HL-60 (cell line): ENCODE results near the gene CLPTM1L.

ENCODE experiments used
- DNase-seq, 2 experiments: peaks; one replicate each; pipeline ENCODE4 v3.0.0-alpha.2; 2010 to 2020; ENCODE audit warnings: low read depth in 1 of 2, low spot score in 1 of 2
- H3K27ac ChIP-seq: fragments of 250-450 bp; sonication (Bioruptor Pico); replicated peaks from 2 replicates; pipeline ENCODE4 v1.5.1; 2020; ENCODE audit warnings: mild to moderate bottlenecking, moderate library complexity
- H3K27me3 ChIP-seq: fragments of 250-450 bp; sonication (Bioruptor Pico); 2 replicates; pipeline ENCODE4 v1.5.1; 2021; ENCODE audit warnings: mild to moderate bottlenecking, moderate library complexity; ENCODE audit not compliant: insufficient read depth, poor library complexity, severe bottlenecking
- H3K4me3 ChIP-seq: replicated peaks from 2 replicates; pipeline ENCODE4 v1.5.1; 2011; ENCODE audit warnings: mild to moderate bottlenecking, control low read depth, low read length; ENCODE audit not compliant: insufficient read depth
- CTCF ChIP-seq: IDR thresholded peaks from one replicate; pipeline ENCODE4 v1.5.1; 2011; ENCODE audit warnings: low read length, control low read depth, inconsistent platforms; ENCODE audit not compliant: insufficient read depth
- GABPA ChIP-seq: IDR thresholded peaks from 2 replicates; pipeline ENCODE4 v1.6.1; 2012; ENCODE audit warnings: low read depth
- POLR2AphosphoS5 ChIP-seq: IDR thresholded peaks from 2 replicates; pipeline ENCODE4 v1.6.1; 2012; ENCODE audit warnings: low read depth
- REST ChIP-seq: IDR thresholded peaks from 2 replicates; pipeline ENCODE4 v1.6.1; 2012; ENCODE audit warnings: low read depth; ENCODE audit not compliant: insufficient replicate concordance
- SPI1 ChIP-seq: IDR thresholded peaks from 2 replicates; pipeline ENCODE4 v1.6.1; 2012; ENCODE audit warnings: low read depth, mild to moderate bottlenecking, borderline replicate concordance

The CLPTM1L gene

GRCh38 chr5:1392261-1392660 lies 47.4 kb upstream of the CLPTM1L start:
- H3K27ac ChIP-seq = no peak overlapping the region
- H3K4me3 ChIP-seq = no peak overlapping the region
- DNase-seq = no peak
- H3K27me3 ChIP-seq = peaks cover 14% of the 10 kb centered on the region
- TF ChIP-seq REST = no peak
- no peak for TF ChIP-seq POLR2AphosphoS5
- no peak for TF ChIP-seq CTCF
- no peak for TF ChIP-seq GABPA
- TF ChIP-seq SPI1 = no peak

GRCh38 chr5:1391691-1392090 lies 46.8 kb upstream of the CLPTM1L start:
- Histone ChIP-seq H3K4me3 (no peak overlapping the region), H3K27me3 (peaks cover 17% of the 10 kb centered on the region), H3K27ac (no peak overlapping the region)
- DNase-seq = no peak
- no peak for TF ChIP-seq REST
- TF ChIP-seq GABPA = no peak
- TF ChIP-seq POLR2AphosphoS5 = no peak
- no peak for TF ChIP-seq SPI1
- TF ChIP-seq CTCF = no peak

- Histone ChIP-seq H3K4me3 (no peak overlapping the region), H3K27me3 (peaks cover 24% of the 10 kb centered on the region), H3K27ac (no peak overlapping the region)
- no peak for DNase-seq
- no peak for TF ChIP-seq SPI1
- no peak for TF ChIP-seq POLR2AphosphoS5
- TF ChIP-seq REST = no peak
- TF ChIP-seq CTCF = no peak
- TF ChIP-seq GABPA = no peak
Observed at GRCh38 chr5:1390861-1391600, 46.1 kb upstream of the CLPTM1L start.
